GM12874 (cell line): ENCODE measurements around the gene TRA2A.

ENCODE experiments used
- CTCF ChIP-seq: IDR thresholded peaks from 2 replicates; pipeline ENCODE4 v1.5.1; 2011; ENCODE audit warnings: low read depth, mild to moderate bottlenecking, control low read depth, low read length, moderate library complexity; ENCODE audit not compliant: insufficient read depth

Gene TRA2A

GRCh38 chr7:23542752-23543151 lies 11.0 kb upstream of the TRA2A start:
- no peak for TF ChIP-seq CTCF

DNA sequence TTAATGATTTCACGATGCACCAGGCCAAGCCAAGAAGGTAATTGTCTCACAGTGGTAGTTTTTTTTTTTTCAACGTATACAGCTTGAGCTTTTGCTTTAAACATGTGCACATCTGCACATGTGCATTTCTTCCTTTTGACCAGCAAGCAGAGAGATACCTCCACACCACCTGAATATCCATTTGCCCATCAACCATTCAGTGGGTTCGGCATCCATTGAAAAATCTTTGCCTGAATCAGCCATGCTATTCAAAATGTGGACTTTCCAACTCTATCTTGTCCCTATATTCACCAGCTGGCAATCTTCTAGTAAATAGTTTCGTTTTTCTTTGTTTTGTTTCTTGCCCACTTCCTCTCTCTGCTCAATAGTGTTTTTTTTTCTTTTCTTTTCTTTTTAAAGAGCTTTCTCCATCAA lies 7.7 kb upstream of the TRA2A start:
- TF ChIP-seq CTCF = no peak

GRCh38 chr7:23538301-23538700 lies 6.5 kb upstream of the TRA2A start:
- no peak for TF ChIP-seq CTCF

DNA sequence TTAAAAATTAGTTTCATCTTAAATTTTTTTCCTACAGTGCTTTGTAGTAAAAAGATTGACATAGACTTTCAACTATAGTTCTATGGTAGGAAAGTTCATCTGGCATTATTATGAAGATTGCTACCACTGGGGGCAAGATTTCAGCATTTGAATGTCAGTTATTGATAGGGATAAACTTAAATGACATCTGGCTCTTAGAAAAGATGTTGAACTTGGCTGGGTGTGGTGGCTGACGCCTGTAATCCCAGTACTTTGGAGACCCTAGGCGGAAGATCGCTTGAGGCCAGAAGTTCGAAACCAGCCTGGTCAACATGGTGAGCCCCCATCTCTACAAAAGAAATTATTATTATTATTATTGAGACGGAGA lies 1.4 kb upstream of the TRA2A start:
- TF ChIP-seq CTCF = 0 out of 2 replicates have a peak, but pooled peaks have one; percentile 2

GRCh38 chr7:23532490-23533237 lies 883 bp upstream of the TRA2A start:
- TF ChIP-seq CTCF = no peak

DNA sequence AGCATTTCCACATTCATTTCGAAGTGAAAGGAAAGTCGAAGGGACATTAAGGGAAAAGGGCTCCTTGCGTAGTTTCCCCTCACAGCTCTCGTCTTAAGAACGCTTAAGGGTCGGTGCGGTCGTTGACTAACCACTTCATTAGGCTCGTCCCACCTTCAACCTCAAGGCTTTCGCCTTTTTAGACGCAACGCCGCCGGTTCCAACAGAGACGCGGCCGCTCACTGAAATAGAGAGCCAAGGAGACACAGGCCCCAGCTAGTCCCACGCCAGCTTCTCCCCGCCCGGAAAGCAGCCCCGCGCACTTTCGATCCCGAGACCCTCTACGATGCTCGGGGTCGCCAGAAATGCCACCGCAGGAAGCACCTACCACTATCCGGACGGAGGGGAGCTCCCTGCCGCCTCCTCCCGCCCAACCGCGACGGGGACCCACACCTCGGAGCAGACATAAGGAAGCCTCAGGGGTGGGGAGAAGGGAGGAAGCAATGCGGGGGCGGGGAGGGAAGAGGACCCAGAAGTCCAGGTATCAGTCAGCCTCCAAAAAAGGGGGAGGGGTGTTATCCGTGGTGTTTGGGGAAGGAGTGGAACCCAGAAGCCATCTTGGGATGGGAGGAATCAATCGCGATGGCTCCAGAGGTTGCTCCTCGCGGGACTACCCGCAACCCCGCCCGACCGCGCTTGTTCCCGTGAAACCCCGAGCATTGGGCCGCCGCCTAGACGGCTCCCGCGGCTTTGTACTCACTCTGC lies 559 bp downstream of the TRA2A start:
- TF ChIP-seq CTCF = no peak

GRCh38 chr7:23530405-23530804 lies 1.4 kb downstream of the TRA2A start:
- TF ChIP-seq CTCF = no peak
